ENCODE results near the gene TMEM120A.

Gene TMEM120A

DNA sequence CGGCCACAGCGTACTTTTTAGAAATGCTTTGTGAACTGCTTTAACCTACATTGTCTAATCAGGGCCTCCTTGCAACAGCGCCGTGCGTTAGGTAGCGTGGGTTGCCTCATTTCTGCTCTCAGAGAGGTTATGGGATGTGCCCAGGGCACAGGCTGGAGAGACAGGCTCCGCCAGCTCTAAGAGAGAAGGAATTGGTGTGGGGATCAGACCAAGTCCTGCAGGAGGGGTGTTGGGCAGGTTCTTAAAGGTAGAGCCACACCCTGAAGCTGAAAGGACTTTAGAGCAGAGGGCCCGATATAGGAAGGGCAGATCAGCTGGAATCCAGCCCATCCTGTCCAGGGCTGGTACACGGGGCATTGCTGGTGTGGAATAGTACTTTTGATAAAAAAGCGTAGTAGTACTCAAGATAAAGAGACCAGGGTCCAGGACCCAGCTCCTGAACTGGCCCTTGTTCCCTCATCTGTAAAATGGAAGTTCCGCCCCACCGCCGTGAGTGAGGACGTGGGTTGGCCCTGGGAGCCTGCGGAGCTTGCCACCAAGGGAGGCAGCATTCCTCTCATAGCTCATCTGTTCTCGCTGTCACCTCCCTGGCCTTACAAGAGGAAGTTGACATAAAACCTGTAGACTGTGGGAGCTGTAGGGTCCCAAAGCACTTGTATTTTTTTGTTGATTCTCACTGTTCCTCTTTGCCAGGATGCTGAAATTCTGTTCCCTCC is 37.2 kb downstream of the TMEM120A start:
- DNase-seq (ENCODE audit: low read depth, low spot score): no peak

DNA sequence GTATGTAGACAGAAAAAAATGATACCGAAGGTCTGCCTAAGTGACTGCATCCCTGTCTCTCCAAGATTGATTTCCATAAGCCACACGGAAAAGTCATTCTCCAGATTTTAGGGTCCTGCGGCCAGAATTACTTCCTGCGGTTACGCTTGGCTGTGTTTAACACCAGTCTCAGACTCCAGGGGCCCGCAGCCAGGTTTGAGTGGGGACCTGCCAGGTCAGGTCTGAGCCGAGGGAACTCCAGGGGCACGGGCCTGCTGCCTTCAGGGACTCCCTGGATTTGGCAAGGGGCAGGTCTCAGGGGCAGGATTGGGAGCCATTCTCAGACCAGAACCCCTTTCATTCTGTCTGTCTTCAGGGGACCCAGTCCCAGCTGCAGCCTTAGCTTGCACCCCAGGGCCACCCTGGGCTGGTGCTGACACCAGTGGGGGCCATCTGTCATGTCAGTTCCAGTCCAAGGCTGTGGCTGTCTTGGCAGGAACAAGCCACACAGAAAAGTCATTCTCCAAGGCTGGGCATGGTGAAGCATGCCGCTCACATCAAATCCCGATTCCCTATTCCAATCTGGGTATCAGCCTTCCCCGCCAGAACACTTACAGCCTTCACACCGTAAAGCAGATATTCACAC is 39.0 kb downstream of the TMEM120A start:
- no peak for DNase-seq (ENCODE audit: low read depth, low spot score)

DNA sequence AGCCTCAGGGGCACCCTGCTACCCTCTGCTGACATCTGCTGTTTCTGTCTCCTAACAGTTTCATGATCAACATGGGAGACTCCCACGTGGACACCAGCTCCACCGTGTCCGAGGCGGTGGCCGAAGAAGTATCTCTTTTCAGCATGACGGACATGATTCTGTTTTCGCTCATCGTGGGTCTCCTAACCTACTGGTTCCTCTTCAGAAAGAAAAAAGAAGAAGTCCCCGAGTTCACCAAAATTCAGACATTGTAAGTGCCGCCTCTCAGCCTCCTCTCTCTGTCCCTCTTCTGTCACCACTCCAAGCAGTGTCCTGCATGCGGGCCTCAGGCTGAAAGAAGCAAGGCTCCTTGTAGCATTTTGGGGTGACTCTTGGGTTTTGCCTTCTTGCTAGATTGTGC is 40.5 kb downstream of the TMEM120A start:
- DNase-seq (ENCODE audit: low read depth, low spot score): no peak

DNA sequence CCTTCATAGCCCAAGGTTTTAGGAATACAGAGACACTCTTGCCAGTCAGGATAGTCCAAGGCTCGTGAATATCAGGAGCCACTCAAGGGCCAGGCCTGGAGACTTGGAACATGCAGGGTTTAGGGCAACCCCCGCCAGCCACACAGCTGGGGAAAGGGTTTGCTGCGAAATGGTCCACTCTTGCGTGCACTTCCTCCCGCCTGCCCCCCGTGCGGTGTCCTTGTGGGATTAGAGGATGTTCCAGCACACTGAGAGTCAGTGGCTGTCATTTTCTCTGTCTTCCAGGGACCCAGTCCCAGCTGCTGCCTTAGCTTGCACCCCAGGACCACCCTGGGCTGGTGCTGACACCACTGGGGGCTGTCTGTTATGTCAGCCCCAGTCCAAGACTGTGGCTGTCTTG is 41.0 kb downstream of the TMEM120A start:
- no peak for DNase-seq (ENCODE audit: low read depth, low spot score)

DNA sequence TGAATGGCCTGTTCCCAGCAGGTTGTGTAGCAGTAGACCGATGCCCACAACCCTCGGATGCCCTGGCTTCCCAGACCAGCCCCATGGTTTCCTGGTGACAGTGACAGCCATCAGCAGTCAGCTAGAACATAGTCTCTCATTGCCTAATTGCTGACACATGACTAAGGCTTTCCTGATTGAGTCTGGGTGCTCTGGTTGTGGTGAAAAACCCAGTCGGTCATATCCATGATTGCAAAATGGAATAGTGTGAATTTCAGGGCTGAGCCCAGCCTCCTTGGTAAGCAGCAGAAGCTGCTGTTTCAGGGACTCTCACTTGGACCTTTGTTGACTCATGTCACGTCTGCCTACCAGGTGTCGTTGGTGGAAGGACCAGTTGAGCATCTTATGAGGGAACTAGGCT is 42.9 kb downstream of the TMEM120A start:
- DNase-seq (ENCODE audit: low read depth, low spot score): no peak

DNA sequence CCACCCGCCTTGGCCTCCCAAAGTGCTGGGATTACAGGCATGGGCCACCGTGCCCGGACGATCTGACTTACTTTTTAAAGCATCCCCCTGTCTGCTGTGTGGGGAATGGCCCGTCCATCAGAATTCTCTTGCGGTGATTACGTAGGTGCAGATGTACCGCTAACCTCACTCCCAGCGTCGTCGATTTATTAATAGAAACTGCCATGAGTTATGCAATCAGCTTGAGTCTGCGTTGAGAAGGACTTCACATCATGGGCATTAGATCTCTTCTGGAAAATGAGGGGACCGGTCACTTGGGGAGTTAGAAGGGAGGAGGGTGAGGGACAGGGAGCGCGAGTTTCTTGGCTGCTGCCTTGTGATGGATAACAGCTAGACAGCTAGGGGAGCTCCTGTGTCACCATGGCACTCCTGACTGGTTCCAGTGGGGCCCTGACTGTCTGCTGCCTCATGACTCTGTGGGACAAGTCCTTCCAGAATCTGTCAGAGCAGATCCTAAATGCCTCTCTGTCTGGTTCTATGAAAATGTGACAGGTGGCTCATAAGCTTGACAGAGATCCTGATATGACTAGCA is 44.2 kb downstream of the TMEM120A start:
- DNase-seq (ENCODE audit: low read depth, low spot score): no peak

DNA sequence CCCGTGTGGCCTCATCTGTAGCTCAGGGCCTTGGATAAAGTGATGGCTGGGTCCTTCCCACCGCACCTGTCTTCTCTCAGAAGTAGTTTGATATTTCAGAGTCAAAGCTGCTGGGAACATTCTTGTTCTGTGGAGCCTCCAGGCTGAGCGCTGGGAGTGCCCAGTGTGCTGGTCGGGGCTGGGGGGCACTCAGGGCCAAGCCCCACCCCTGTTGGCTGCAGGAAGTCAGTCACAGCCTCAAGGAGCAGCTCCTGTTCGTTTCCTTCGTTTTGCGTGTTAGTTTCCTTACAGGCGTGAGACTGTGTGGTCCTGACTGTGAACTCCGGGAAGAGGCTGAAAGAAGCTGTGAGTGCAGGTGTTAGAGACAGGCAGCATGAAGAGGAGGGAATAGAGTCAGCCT is 46.2 kb downstream of the TMEM120A start:
- no peak for DNase-seq (ENCODE audit: low read depth, low spot score)

DNA sequence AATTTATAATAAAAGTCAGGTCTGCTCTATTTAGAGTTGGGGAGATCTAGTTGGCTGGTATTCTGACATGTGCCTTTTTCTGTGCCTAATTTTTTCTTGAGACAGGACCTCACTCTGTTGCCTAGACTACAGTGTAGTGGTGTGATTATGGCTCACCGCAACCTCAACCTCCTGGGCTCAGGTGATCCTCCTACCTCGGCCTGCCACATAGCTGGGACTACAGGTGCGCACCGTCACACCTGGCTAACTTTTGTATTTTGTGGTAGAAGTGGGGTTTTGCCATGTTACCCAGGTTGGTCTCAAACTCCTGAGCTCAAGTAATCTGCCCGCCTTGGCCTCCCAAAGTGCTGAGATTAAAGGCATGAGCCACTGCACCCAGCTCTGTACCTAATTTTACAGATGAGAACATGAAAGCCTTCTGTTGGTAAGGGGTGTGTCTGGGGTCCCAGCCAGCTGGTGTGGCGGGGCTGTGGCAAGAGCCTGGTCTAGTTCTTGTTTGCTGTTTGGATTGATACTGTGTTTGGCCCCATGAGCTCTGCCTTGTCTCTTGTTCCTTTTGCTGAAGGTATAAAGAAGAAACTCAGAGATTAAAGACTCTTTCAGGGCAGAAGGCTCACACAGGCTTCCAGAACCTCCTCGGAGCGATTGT is 48.1 kb downstream of the TMEM120A start:
- no peak for DNase-seq (ENCODE audit: low read depth, low spot score)

DNA sequence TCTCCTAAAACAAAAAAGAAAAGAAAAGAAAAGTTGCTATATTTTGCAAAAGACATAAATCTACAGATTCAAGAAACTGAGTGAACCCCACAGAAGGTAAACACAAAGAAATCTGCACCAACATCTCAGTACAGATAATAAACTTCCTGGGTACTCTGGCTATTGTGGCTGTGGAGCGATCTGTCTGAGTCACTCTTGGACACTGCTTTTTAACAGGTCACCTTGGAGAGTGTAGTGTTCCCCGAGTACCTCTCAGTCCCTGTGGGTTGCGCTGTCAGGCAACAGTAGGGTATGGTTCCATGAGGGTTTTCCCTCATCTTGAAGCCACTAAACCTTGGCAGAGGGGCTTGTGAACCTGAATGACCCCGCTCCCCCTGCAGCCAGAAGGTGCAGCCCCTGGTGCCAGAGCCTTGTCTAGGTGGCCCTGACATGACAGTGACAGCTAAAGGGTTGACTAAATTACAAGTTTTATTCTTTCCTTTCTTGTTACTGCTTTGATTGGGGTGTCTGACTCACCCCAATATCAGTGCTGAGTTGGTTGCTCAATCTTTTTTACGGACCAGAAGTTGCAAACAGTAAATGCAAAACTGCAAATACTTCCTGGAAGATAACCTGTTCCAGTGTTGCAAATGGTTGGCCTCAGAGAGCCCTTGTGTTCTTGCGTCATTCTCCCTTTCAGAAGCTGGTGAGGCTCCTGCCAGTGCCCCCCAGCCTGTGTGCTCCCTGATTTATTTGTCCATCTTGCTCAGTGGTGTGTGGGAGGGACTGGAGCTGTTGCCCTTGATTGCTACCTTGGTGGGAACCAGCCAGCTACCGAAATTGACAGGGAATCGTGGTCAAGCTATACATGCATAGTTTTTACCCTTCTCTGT is 48.9 kb downstream of the TMEM120A start:
- no peak for DNase-seq (ENCODE audit: low read depth, low spot score)

DNA sequence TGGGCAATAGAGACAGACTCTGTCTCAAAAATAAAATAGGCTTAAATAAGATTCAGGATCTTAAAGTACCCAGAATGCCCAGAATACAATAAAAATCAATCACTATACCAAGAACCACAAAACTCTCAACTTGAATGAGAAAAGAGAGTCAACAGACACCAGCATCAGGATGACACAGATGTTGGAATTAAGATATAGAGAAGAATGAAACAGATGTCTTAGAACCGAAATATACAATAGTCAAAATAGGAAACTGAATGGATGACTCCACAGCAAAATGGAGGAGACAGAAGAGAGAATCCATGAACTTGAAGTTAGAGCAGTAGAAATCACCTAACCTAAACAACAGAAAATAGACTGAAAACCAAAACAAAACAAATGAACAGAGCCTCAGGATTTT is 49.9 kb downstream of the TMEM120A start:
- DNase-seq (ENCODE audit: low read depth, low spot score): no peak

DNA sequence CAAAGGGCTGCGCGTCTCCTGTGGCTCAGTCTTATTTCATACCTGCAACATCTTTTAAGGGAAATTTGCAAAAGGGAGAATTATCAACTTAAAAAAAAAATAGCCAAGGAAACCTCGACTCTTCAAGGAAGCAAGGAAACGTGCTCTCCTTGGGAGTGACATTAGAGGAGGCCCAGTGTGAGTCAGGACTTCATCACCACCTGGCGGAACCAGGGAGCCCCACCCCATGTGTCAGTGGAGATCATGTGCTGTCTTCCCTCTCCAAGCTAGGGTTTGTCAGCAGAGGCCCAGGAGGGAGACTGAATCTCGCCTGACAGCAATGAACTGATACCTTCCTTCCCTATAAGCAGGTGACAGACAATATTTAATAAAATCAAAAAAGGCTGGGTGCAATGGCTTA is 50.5 kb downstream of the TMEM120A start:
- no peak for DNase-seq (ENCODE audit: low read depth, low spot score)

DNA sequence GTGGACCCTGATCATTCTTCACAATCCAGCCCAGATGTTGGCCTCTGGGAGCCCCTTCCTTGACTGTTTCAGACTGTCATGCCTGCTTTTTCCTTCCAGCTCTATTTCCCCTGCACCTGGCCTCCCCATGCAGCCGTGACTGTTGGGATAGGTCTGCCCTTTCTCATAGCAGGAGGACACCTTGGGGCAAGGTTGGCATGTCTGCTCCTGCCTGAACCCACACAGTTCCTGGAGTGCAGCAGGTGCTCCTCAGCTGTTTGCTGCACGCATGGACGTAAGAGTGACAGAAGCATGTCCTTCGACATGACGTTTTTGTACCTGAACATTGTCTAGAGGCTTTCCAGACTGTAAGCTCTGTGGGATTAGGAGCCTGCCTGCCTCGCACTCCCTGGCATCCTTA is 55.5 kb downstream of the TMEM120A start:
- DNase-seq (ENCODE audit: low read depth, low spot score): no peak

DNA sequence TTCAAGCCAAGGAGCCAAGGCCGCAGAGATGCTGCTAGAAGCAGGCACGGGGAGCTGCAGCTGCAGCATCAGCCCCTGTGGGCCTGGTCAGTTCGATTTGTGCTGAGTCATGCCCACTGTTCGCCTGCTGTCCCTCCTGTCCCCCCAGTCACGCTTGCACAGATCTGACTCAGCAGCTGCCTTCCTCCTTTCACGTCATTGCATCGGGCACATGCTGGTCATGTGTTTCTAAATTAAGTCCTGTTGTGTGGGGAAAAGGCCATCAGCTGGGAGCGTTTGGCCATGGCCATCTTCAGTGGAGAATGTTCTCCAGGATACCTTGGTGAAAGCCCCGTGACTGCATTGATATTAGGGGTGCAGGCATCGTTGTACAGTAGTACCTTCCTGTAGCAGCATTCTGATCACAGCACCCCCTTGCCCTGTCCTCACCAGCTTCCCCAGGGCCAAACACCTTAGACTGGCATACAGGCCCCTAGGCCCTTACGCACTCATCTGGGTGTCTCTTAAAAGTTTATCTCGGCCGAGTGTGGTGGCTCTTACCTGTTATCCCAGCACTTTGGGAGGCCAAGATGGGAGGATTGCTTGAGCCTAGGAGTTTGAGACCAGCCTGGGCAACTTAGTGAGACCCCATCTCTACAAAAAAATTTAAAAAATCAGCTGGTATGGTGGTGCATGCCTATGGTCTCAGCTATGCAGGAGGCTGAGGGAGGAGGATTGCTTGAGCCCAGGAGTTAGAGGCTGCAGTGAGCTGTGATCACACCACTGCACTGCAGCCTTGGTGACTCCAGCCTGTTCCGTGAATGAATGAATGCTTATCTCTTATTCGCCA is 56.2 kb downstream of the TMEM120A start:
- DNase-seq (ENCODE audit: low read depth, low spot score): peak; percentile 52
